Thyroid gland (tissue), 4 donors: ENCODE measurements around the gene DMXL1. TPM values are rescaled to one million over a fixed set of nuclear protein-coding genes. Genes with fewer than 3 reads are reported as not detected.

ENCODE experiments used
- DNase-seq, 2 donors: peaks; one replicate each; pipeline ENCODE4 v3.0.0-alpha.2; 2019
- H3K27ac ChIP-seq, 3 donors: fragments of 200-600 bp; sonication (generic); 1 replicate in 2 of 3; 2 replicates in 1 of 3; pipeline ENCODE4 v1.5.1; 2016 to 2019; ENCODE audit warnings: mild to moderate bottlenecking in 1 of 3, moderate library complexity in 1 of 3
- H3K27me3 ChIP-seq: fragments of 200-600 bp; sonication (generic); one replicate; pipeline ENCODE4 v1.5.1; 2019
- H3K36me3 ChIP-seq, 2 donors: fragments of 200-600 bp; sonication (generic); one replicate each; pipeline ENCODE4 v1.5.1; 2016 to 2019
- H3K4me1 ChIP-seq, 2 donors: fragments of 200-600 bp; sonication (generic); one replicate each; pipeline ENCODE4 v1.5.1; 2017 to 2019
- H3K4me3 ChIP-seq, 3 donors: fragments of 200-600 bp; sonication (generic); replicated peaks in 1 of 3; 1 replicate in 2 of 3; 2 replicates in 1 of 3; pipeline ENCODE4 v1.5.1; 2016; ENCODE audit warnings: mild to moderate bottlenecking in 1 of 3
- H3K9me3 ChIP-seq: fragments of 200-600 bp; sonication (generic); one replicate; pipeline ENCODE4 v1.5.1; 2017
- CTCF ChIP-seq, 6 experiments: fragments of 200-600 bp in 3 of 6; fragments of 450-650 bp in 3 of 6; sonication (generic) in 3 of 6; IDR thresholded peaks; one replicate each; pipeline ENCODE4 v1.5.1; 2016 to 2019; ENCODE audit warnings: antibody characterized with exemption in 6 of 6, mild to moderate bottlenecking in 2 of 6, inconsistent platforms in 1 of 6, moderate library complexity in 1 of 6
- POLR2A ChIP-seq, 2 donors: fragments of 450-650 bp; IDR thresholded peaks; one replicate each; pipeline ENCODE4 v1.6.1; 2017; ENCODE audit warnings: antibody characterized with exemption in 2 of 2, mild to moderate bottlenecking in 2 of 2, moderate library complexity in 1 of 2
- WGBS, 2 donors: methylation state at CpG; one replicate each; pipeline ENCODE4 v1.1.5; 2017; 5-methylcytosine and 5-hydroxymethylcytosine counted together
- intact Hi-C: fragments of 100-400 bp; cut with DNase I; formaldehyde crosslinking; loops from one replicate; pipeline ENCODE4 v1.15.1; 2023
- total RNA-seq, 4 donors: library from RNA; depleted of rRNA; stranded (reverse); fragments of >200 nt; gene quantifications; one replicate each; pipeline ENCODE4 v1.2.3, GENCODE V29; 2016

The DMXL1 gene
- 100 to 1,000 TPM in 1 of 4 donors, 10 to 100 TPM in 3; 90.8 to 158 (median 95.4) TPM for total RNA-seq

DNA sequence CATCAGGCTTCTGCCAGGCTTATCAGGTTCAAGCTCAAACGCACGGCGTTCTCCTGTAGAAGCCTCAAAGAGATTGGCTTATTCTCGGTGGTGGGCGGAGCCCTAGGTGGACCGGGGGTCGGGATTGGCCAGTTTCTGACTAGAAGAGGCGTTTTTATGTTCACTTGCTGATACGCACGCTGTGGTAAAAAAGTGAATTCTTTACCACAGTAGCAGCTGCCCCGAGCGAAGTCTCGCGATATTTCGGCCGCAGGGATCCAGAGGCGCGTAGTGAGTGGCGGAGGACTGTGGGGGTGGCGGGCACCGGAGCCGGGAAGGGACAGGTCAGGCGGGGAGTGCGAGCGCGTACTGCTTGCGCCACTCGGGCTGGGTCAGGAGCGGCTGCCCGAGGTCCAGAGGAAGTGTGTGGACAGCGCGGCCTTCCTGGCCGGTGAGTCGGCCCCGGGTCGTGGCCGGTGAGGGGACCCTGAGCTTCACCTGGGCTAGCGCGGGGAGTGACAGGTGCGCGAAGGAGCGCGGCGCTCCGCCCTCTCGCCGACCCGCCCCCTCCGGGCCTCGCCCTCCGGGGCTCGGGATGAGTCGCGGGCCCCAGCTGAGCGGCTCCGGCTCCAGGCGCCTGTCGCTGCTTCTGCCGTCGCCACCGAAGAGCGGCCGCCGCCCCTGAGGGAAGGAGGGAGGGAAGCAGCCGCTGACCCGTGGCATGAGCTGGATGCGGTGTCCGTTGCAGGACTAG is at the start of gene DMXL1:
Gene DMXL1, plus strand, starts transcription at position 260 of the 733 bp plus-strand sequence. CDS start 483 bp downstream, outside the sequence.
- TF ChIP-seq CTCF (IDR thresholded peaks at IDR 0.05) (peak in 1 of 6 experiments; percentile 3), POLR2A (IDR thresholded peaks at IDR 0.05) (peak; percentile 35 to 83)
- Histone ChIP-seq H3K36me3 (no peaks in the 10 kb centered on the region), H3K27me3 (no peaks in the 10 kb centered on the region), H3K4me1 (peaks cover 10 to 19% of the 10 kb centered on the region in 2 donors), H3K27ac (peak within 1 kb of the TSS; percentile 91 to 97 (median 93)), H3K4me3 (peak within 1 kb of the TSS; percentile 44 to 94 (median 73)), H3K9me3 (no peaks in the 10 kb centered on the region)
- peak; percentile 100 for DNase-seq
- WGBS, 2 donors = 0 to 1% methylated on average over 7 to 27 of the region's 68 CpGs
- intact Hi-C loops = no loop called here

GRCh38 chr5:119021149-119021732 is 49.6 kb upstream of the DMXL1 start:
- TF ChIP-seq POLR2A (IDR thresholded peaks at IDR 0.05) = no peak
- TF ChIP-seq CTCF (IDR thresholded peaks at IDR 0.05) = no peak
- DNase-seq = no peak
- H3K27me3 ChIP-seq = no peaks in the 10 kb centered on the region
- no peaks in the 10 kb centered on the region for H3K36me3 ChIP-seq
- H3K9me3 ChIP-seq = no peaks in the 10 kb centered on the region
- no peak overlapping the region for H3K4me3 ChIP-seq
- H3K27ac ChIP-seq = no peak overlapping the region
- intact Hi-C loops = no loop called here
- WGBS, 2 donors = 92 to 97% methylated on average over 3 of the region's 3 CpGs
- H3K4me1 ChIP-seq = no peaks in the 10 kb centered on the region

GRCh38 chr5:119022017-119022745 is 48.7 kb upstream of the DMXL1 start:
- WGBS, 2 donors = 65 to 66% methylated on average over 5 of the region's 5 CpGs
- Histone ChIP-seq H3K36me3 (no peaks in the 10 kb centered on the region), H3K4me1 (no peaks in the 10 kb centered on the region), H3K27ac (no peak overlapping the region), H3K9me3 (no peaks in the 10 kb centered on the region), H3K4me3 (no peak overlapping the region), H3K27me3 (no peaks in the 10 kb centered on the region)
- TF ChIP-seq POLR2A (IDR thresholded peaks at IDR 0.05) (no peak), CTCF (IDR thresholded peaks at IDR 0.05) (peak in 4 of 6 experiments; percentile 19 to 54 (median 48))
- no peak for DNase-seq
- intact Hi-C loops = no loop called here

GRCh38 chr5:119022773-119023172 is 48.1 kb upstream of the DMXL1 start:
- 36 to 50% methylated on average over 1 of the region's 1 CpG for WGBS, 2 donors
- DNase-seq = no peak
- Histone ChIP-seq H3K27me3 (no peaks in the 10 kb centered on the region), H3K27ac (no peak overlapping the region), H3K4me1 (no peaks in the 10 kb centered on the region), H3K4me3 (no peak overlapping the region), H3K36me3 (no peaks in the 10 kb centered on the region), H3K9me3 (no peaks in the 10 kb centered on the region)
- no peak for TF ChIP-seq POLR2A (IDR thresholded peaks at IDR 0.05)
- TF ChIP-seq CTCF (IDR thresholded peaks at IDR 0.05) = no peak
- intact Hi-C loops = no loop called here
